Midbrain (tissue), 1 donor: ENCODE results near the gene CDC37L1.
"Not testable (repeated sequence)": the region's sequence is repeated elsewhere in the genome, so short reads cannot be mapped to it uniquely, and the experiment has no call there.

ENCODE experiments used
- DNase-seq: peaks from one replicate; lab custom pipeline; 2025; lab: John Stamatoyannopoulos, UW

CDC37L1 gene

DNA sequence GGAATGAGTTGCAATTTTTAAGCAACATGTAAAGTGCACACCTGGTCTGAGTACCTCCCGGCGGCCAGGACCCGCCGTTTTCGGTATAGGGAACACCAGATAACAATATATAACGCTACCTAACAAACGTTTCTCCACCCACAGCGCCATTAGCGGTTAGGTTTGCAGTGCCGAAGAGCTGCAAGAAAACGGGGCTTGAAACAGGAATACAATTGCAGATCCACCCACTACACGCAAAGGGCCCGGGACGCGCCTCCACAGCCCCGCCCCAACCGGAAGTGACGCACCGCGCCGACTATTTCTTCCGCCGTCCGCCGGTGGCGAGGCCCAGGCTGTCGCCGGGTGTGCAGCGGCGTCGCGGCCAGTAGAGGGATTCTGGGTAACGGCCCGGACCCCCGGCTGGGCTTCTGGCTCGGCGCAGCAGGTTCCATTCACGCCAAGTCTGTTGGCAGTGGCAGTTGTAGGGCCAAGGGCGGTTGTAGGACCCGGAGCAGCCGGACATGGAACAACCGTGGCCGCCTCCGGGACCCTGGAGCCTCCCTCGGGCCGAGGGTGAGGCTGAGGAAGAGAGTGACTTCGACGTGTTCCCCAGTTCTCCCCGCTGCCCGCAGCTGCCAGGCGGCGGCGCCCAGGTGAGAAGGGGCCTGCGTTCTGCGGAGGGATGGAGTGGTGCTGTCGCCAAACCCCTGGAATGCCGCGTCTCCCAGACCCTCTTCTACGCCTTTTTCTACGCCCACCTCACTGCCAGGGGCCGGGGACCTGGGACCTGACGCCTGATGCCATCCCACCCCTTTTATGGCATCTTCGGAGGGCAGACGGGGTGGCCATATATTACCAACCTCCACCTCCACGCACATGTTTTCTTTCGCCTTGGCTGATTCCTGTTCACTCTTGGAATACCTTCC, at the start of gene CDC37L1:
Gene CDC37L1 (plus strand): TSS at position 302 of the 905 bp plus-strand sequence. CDS start 199 bp downstream, at position 501.
- DNase-seq, result peak; percentile 97

DNA sequence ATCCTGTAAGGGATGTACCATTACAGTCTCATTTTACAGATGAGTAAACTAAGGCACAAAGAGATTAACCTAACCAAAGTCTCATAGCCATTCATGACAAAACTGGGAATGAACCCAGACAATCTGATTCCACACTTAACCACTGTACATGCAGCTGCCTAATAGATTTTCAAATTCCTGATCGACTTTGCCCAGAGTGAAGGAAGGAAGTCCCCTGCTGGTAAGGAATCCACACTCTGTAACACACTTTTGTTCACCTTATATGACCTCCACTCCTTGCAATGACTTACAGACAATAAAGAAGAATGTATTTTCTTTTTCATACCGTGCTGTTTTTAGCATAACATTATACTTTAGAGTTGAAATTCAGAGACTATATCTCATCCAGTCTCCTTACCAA, 48.5 kb upstream of the CDC37L1 start:
- DNase-seq, result no peak

DNA sequence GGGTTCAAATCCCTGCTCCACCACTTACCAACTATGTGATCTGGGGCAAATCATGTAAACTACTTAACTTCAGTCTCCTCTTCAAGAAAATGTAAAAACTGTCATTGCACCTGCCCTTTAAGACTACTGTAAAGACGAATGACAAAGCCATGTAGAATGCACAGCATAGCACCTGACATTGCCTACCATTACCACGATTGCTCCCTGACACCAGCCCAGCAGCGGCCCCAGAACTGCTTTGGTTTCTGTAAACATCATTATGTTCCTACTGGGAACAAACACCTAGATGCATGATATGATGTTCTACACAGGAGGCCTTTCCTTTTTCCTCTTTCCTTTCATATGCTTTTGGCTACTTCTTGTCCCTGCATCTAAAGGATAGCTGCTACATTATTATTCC, 40.4 kb upstream of the CDC37L1 start:
- no peak for DNase-seq

DNA sequence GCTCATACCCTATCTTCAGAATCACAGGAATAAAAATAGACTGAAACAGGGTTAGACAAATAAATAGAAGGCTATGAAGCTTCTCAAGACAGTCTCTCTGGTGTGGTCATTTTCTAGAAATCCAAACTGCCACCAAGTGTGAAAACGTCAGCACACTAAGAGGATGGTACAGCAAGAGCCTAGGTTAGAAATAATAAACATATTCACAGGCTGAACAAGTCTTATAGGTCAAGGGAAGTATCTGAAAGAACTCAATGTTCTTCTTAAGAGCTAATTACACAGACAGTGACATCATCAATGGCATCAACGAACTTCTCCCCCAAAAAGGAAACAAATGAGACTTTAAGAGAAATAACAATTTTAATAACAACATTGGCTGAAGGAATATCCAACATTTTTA, 39.9 kb upstream of the CDC37L1 start:
- no peak for DNase-seq

DNA sequence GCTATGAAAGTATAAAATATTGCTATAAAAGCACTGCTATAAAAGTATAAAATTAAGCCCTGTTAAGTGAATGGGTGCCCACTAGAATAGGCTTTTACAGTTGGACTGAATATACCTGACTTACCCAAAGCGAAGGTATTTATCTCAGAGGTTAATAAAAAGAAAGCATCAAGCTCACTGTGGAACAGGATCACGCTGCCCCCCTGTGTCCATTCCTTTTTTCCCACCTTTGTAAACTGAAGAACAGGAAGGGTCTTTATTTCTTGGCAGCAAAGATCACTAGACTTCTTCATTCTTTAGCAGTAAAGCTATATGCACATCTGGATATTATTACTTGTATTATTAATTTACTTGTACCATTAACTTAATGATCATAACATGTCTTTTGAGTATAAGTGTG, 39.3 kb upstream of the CDC37L1 start:
- no peak for DNase-seq

DNA sequence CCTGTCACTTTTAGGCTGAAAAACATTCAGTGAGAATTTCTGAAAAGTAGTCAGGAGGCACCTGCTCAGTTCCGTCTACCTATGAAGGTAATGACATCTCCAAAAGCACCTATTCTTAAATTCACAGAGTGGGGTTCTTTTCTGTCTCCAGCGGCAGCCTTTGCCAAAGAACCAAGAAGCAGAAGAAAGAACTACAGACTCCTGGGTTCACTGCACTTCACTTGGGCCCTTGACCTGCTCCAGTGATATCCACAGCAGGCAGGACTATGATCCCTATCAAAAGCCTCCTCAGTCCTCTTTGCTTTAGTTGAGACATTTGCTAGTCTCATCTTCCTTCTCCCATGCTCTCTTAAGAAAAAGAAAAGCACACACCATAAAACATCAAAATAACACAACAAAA, 37.0 kb upstream of the CDC37L1 start:
- no peak for DNase-seq

DNA sequence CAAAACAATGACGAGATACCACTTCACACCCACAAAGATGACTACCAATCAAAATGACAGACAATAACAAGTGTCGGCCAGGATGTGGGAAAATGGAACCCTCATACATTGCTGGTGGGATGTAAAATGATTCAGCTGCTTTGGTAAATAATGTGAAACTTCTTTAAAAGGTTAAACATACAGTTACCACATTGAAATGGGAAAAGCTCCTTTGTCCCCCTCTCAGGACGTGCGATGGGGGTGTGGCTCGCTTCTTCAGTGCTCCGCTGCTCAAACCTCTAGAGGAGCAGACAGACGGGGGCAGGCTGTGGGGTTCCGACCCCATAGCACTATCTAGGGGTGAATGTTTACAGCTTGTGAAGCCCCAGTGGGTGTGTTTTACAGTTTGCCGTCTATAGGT, 25.3 kb upstream of the CDC37L1 start:
- DNase-seq, result no peak

DNA sequence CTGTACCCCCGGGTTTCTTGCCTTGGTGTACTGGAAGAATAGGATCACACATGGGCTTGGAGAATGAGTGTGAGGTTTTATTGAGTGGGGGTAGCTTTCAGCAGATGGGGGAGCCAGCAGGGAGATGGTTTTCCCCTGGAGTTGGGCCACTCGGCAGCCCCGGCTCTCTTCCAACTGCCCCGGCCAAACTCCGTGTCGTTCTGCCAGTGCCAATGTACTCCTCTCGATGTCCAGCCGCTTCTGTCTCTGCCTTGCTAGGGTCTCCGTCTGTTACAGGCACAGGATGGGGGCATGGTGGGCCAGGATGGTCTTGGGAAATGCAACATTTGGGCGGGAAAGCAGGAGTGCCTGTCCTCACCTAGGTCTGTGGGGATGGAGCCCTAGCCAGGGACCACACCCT, 24.8 kb upstream of the CDC37L1 start:
- no peak for DNase-seq

DNA sequence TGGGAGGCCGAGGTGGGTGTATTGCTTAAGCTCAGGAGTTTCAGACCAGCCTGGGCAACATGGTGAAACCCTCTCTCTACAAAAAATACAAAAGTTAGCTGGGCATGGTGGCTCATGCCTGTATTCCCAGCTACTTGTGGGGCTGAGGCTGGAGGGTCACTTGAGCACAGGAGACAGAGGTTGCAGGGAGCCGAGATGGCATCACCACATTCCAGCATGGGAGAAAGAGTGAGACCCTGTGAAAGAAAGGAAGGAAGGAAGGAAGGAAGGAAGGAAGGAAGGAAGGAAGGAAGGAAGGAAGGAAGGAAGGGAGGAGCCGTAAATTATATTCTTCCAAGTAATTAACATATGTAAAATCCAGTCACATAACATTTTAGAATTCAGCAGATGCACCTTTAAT, 23.2 kb upstream of the CDC37L1 start:
- DNase-seq, result not testable (repeated sequence)

DNA sequence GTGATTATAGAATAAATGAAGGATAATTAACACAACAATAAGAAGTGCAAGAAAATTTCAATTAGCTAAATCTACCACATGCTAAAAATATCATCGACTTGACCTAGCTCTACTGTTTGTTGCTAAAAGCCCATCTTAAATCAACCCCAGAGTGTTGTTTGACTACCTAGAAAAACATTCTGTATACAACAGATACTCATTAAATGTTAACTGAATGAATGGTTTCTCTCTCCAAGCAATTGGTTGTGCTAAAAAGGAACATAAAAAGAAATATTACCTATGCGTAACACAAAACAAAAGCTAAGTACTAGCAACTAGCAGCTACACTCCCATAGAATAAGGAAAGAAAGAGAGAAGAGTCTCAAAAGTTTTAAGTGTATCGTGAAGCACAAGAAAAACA, 22.7 kb upstream of the CDC37L1 start:
- DNase-seq, result no peak

DNA sequence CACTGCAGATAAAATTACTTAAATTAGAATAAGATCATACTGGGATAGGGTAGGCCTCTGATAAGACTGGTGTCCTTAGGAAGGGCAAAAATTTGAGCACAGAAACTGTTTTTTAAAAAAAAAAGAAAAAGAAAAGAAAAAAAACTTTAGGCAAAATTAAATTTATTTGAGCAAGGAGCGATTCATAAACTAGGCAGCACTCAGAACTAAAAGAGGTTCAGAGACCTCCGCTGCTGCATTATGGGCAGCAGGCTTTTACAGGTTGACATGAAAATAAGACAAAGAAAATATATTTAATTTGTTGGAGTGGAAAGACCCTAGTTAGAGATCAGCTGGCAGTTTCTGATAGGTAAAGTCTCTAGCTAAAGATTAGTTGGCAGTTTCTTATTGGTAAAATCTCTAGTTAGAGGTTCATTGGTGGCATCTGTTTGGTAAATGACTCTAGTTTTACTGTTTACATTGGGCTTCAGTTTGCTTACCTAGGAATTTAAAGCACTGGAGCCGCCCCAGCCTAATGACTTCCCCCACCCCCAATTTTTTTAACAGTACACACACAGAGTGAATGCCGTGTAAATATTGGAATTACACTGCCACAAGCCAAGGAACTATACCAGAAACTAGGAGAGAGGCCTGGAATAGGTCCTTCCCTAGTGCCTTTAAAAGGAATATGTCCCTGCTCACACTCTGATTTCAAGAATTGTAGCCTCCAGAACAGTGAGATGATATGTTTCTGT, 21.8 kb upstream of the CDC37L1 start:
- DNase-seq, result no peak

DNA sequence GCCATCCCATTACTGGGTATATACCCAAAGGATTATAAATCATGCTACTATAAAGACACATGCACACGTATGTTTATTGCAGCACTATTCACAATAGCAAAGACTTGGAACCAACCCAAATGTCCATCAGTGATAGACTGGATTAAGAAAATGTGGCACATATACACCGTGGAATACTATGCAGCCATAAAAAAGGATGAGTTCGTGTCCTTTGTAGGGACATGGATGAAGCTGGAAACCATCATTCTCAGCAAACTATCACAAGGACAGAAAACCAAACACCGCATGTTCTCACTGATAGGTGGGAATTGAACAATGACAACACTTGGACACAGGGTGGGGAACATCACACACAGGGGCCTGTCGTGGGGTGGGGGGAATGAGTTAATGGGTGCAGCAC, 18.7 kb upstream of the CDC37L1 start:
- not testable (repeated sequence) for DNase-seq

DNA sequence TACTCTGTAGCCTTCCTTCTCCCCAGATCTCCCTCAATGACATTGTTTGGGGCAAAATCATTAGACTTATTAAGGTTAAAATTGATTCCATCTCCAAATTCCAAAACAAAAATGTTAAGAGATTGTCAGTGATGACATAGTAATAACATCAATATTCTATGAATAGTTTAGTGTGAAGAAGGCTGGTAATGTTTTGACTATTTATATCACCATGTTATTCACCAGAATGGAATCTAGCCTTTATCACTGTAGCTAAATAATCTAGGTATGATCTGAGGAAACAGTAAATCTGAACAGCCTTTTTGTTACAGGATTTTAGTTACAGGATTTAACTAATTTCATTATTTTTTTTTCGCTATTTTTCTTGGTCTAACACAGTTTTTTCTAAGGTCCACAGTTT, 18.2 kb upstream of the CDC37L1 start:
- DNase-seq, result no peak

DNA sequence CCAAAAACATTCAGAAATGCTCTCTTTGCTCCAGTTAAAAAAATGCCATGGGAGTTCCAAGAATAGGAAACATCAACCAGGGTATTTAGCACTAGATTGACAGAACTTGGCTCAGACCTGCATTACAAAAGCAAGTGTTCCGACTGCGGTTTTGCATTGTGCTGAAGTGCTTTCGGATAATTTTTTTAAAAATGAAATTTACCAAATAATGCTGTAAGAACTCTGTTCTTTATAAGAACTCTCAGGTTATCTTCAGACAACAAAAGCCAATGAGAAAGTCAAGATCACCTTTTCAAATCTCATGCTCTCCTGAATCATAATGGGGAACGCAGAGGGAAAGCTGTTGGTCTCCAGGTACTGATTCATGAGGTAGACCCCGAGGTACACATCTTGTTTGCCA, 17.8 kb upstream of the CDC37L1 start:
- no peak for DNase-seq

DNA sequence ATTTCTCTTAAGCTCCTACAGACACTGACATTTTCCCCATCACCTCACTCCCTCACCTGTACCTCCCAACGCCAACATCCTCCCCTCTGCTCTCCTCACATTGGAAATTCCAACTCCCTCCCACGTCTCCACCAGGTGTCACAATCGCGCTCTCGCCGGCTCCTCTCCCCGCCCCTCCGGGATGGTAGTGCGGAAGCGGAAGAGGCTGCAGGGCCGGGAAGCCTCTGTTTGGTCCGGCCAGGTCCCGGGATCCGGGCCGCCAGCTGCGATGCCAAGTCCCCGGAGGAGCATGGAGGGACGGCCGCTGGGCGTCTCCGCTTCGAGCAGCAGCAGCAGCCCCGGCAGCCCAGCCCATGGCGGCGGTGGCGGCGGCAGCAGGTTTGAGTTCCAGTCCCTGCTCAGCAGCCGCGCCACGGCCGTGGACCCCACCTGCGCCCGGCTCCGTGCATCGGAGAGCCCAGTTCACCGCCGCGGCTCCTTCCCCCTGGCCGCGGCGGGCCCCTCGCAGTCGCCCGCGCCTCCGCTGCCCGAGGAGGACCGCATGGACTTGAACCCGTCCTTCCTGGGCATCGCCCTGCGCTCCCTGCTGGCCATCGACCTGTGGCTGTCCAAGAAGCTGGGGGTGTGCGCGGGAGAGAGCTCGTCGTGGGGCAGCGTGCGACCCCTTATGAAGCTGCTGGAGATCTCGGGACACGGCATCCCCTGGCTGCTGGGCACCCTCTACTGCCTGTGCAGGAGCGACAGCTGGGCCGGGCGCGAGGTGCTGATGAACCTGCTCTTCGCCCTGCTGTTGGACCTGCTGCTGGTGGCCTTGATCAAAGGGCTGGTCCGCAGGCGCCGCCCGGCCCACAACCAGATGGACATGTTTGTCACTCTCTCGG, 17.0 kb upstream of the CDC37L1 start, which contains the start of gene PLPP6:
Gene PLPP6 (plus strand): TSS at position 187 of the 881 bp plus-strand sequence. CDS start 82 bp downstream, at position 269.
- peak; percentile 86 for DNase-seq

DNA sequence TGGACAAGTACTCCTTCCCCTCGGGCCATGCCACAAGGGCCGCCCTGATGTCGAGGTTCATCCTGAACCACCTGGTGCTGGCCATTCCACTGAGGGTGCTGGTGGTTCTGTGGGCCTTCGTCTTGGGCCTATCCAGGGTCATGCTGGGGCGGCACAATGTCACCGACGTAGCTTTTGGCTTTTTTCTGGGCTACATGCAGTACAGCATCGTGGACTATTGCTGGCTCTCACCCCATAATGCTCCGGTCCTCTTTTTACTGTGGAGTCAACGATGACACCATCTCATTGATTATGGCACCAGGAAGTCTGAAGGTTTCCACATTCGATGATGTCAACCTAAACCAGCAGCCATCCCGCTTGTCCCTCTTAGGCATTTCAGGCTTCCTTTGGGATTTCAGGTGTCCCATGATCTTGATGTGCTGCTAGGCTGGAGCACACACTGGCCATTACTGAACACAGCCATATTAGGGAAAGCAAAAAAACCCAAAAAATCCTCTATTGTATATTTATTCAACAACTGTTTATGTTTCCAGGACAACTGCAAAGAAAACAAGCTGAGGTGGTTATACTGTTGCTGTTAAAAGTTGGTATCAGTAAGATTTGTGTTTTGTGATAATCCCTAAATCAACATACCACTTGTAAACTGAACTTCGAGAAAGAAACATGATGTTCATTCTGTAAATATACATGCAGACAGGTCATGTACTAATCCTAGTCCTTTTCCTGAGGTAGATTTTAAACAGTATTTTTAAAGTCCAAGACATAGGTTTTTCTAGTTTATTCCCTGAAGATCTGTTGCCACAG, 16.2 kb upstream of the CDC37L1 start:
- no peak for DNase-seq

DNA sequence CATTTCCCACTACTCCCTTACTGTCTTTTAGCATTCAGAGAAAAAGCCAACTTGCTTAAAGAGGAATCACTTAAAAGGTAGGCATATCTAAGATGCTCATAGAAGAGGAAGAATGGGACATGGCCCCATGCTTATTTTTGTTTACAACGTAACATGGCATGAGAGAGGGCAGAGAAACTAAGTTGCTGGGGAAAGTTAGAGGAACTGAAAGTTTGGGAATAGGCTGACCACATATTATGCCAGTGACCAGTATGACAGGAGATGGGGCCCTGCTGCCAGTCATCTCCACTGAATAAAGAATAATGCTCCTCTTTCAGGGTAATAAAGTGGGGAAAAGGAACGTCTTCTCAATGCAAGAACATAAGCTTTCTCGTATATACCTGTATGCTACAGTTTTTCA, 15.4 kb upstream of the CDC37L1 start:
- no peak for DNase-seq

DNA sequence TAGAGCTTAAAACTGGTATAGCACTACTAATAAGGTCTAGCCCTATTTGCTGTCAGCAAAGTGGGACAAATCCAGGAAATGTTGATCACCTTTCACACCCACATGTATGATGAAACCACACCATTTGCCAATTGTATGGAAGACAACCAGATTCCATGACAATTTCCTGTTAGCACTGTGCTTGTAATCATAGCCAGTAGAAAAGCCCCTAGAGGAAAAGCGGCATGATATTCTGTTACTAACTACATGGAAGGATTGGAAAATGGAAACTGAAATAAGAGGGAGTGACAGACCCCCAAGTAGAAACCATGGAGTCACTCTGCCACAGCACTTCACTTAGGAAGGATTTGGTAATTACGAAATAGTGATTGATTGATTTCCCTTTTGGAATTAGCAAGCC, 14.0 kb upstream of the CDC37L1 start:
- no peak for DNase-seq

DNA sequence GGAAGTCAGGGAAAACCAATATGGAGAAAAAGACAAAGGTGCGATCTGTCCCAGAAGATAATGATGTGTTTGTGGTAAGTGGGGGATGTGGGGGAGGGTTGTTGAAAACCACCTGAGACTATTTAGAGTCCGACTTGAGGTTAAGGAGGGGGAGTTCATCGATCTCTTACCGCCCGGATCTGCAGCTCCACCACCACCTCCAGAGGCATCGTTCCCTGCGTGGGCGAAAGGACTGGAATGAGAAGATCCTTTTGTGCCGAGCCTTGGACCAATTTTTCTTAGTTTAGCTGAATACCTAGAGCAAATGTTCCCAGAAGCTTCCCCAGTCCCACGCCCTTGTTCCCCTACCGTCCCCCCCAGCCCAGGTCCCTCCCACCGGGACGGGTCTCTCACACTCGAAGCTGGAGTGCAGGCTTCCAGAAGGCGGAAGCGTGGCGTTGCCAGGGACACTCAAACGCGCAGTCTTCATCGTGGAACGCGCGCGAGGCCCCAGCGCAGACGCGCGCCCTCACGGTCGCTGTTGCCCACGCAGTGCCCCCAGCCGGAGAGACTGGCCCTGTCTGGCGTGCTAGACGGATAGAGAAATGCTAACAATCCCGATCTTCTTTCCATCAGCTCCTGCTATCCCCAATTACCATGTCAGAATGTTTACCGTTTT, 13.2 kb upstream of the CDC37L1 start, which contains the start of gene SPATA6L:
Gene SPATA6L (minus strand): TSS at position 439 of the 658 bp plus-strand sequence. CDS start 230 bp downstream, at position 209.
- DNase-seq, result peak; percentile 69

DNA sequence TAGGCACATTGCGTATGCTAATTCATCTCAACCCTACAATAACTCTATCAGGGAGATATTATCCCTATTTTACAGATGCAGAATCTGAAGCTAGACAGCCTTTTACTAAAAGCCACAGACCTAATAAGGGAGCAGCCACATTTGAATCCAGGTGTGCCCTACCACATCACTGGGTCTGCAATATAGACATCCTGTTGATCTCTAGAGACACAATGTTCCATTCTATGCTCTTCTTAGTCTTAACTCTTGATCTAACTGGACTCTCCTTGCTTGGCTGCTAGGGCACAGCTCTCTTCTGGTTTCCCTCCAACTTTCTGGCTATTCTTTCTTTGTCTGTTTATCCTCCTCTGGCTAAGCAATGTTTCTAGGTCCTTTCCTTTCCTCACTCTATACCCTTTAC, 11.7 kb upstream of the CDC37L1 start:
- no peak for DNase-seq

DNA sequence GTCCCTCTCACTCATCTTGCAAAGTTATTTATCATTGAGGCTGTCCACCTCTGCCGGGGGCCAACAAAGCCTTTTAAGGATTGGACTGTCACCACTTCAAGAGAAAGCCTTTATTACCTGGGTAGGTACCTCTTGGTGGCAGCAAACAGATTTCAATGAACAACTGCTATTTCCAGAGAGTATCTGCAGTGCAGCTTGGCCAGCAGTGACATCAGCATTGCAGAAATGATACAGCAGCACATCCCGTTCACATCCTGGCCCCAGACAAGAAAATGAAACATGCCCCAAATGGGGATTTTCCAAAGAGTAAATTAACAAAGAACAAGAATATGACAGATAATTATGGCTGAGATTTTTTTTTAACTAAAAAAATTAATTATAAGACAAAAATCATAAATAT, 10.8 kb upstream of the CDC37L1 start:
- DNase-seq, result no peak
